Measurements from ENCODE around the gene RPP25L.

Gene RPP25L

DNA sequence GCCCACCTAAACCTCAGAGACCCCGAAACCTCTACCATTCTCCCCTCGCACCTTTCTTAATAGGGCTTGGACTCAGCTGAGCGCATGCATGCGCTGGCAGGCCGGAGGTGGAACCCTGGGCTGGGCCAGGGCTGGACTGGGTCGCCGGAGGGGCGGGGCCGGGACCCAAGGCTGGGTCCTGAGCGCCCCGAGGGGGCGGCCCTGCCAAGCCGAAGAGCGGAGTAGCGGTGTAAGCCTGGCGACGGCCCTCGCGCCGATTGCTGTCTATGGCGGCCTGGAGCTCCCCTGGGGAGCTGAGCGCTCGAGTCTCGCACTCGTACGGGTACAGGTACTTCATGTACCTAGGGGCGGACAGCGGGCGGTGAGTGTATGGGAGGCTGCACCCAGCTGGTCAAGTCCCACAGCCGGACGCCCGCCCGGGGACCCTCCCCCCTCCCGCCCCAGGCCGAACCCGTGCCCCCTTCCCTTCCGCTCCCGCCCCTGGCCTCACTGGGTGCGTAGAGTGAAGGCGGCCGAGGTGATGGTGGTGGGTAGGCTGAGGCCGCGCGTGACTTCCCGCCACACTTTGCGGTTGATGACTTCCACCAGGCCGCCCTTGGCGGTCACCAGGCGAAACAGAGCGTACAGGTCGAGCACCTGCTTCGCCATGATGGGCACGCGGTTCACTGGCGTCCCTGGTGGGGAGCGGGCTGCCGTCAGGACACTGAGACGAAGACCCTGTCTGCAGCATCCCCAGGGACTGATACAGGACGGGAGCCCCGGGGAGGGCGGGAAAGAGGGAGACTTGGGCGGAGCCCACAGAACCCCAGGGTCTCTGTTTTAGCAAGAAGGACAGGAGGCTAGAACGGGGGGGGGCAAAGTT is 11.7 kb upstream of the RPP25L start:
- DNase-seq (ENCODE audit: low read depth), result no peak
- TF ChIP-seq, protein P1, sequence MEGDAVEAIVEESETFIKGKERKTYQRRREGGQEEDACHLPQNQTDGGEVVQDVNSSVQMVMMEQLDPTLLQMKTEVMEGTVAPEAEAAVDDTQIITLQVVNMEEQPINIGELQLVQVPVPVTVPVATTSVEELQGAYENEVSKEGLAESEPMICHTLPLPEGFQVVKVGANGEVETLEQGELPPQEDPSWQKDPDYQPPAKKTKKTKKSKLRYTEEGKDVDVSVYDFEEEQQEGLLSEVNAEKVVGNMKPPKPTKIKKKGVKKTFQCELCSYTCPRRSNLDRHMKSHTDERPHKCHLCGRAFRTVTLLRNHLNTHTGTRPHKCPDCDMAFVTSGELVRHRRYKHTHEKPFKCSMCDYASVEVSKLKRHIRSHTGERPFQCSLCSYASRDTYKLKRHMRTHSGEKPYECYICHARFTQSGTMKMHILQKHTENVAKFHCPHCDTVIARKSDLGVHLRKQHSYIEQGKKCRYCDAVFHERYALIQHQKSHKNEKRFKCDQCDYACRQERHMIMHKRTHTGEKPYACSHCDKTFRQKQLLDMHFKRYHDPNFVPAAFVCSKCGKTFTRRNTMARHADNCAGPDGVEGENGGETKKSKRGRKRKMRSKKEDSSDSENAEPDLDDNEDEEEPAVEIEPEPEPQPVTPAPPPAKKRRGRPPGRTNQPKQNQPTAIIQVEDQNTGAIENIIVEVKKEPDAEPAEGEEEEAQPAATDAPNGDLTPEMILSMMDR (IDR thresholded peaks at IDR 0.05; ENCODE audit: insufficient read depth, low read depth, low read length, missing control alignments), result no peak
- no peak overlapping the region for H3K4me3 ChIP-seq (ENCODE audit: low read length)

GRCh38 chr9:34620061-34620994 is 8.4 kb upstream of the RPP25L start, which contains the start of gene DCTN3:
DCTN3 (minus strand) TSS chr9:34620495; CDS start chr9:34620464, 31 bp downstream.
- peak; percentile 95 for DNase-seq (ENCODE audit: low read depth)
- H3K4me3 ChIP-seq (ENCODE audit: low read length), result peak within 1 kb of the TSS; percentile 94
- TF ChIP-seq, protein P1 (IDR thresholded peaks at IDR 0.05; ENCODE audit: insufficient read depth, low read depth, low read length, missing control alignments), result no peak

DNA sequence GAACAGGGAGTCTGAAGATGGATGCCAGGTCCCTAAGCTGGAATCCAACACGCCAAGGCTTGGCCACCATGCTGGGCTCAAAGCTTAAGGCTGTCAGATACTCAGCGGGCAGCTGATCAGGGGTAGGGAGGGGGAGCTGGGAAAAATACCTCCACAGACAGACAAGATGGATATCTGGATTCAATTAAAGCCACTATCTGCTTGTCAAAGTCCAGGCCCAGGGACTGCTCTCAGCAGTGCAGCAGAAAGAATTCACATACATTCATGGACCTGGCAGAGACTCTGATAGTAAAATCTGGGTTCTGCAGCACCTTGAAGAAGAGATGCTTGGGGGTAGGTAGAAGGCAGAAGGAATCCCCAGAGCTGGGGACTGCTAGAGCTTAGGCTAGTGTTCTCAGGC is 3.2 kb upstream of the RPP25L start:
- TF ChIP-seq, protein P1 (IDR thresholded peaks at IDR 0.05; ENCODE audit: insufficient read depth, low read depth, low read length, missing control alignments), result no peak
- no peak overlapping the region for H3K4me3 ChIP-seq (ENCODE audit: low read length)
- no peak for DNase-seq (ENCODE audit: low read depth)

DNA sequence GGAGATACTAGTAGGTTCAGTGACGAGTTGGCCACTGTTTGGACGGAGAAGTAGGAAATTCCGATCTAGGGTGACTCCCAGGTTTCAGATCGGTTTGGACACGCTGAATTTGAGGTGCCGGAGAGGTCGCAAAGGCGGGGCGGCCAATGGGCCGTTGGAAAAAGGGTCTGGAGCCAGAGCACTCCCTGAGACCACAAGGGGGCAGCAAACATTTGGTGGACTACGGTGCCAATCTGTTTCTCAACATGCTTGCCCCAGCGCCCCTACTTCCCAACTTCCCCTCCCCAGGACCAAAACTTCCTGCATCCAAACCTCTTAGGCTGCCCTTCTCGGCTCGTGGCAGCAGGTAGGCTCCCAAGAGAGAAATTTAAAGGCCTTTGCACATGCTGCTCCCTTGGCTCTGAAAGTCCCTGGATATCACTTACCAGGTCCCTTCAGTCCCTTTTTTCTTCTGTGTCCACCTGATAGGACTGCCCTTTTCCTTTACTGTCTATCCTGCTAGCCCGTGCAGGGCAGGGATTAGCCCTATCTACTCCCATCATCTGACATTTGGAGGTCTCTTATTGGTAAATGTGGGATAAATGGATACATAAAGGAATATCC is 992 bp upstream of the RPP25L start:
- peak; percentile 86 for DNase-seq (ENCODE audit: low read depth)
- TF ChIP-seq, protein P1 (IDR thresholded peaks at IDR 0.05; ENCODE audit: insufficient read depth, low read depth, low read length, missing control alignments), result peak; percentile 86
- H3K4me3 ChIP-seq (ENCODE audit: low read length), result peak overlapping the region; percentile 91

- H3K4me3 ChIP-seq (ENCODE audit: low read length), result peak overlapping the region; percentile 91
- DNase-seq (ENCODE audit: low read depth), result no peak
- TF ChIP-seq, protein P1 (IDR thresholded peaks at IDR 0.05; ENCODE audit: insufficient read depth, low read depth, low read length, missing control alignments), result no peak
These were observed 566 bp downstream of the RPP25L start for GRCh38 chr9:34611251-34611810.

GRCh38 chr9:34610434-34611206 is 1.3 kb downstream of the RPP25L start:
- DNase-seq (ENCODE audit: low read depth), result no peak

More at GRCh38 chr9:34610434-34611206, 1.3 kb downstream of the RPP25L start:
- H3K4me3 ChIP-seq (ENCODE audit: low read length), result peak overlapping the region; percentile 91
- TF ChIP-seq, protein P1 (IDR thresholded peaks at IDR 0.05; ENCODE audit: insufficient read depth, low read depth, low read length, missing control alignments), result no peak
